ENCODE data around the gene USP12. TPM values are rescaled to one million over a fixed set of nuclear protein-coding genes. Genes with fewer than 3 reads are reported as not detected.
"Not testable (repeated sequence)": the region's sequence is repeated elsewhere in the genome, so short reads cannot be mapped to it uniquely, and the experiment has no call there.

USP12 gene
- total RNA-seq, 1 donor from 2014 or later: 30.5 TPM

DNA sequence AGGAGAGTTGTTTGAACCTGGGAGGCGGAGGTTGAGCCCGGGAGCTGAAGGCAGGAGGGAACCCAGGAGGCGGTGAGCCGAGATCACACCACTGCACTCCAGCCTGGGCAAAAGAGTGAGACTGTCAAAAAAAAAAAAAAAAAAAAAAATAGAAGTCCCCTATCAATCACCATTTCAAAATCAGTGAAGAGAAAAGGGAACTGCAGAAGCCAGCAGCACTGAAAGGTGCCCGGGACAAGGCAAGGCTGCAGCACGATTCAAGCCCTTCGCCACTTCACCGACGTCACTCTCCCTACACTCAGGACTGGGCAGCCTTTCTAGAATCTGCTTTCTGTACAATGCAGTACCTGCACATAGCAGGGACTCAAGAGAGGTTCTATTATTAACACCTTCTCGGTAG lies 21.9 kb upstream of the USP12 start:
- TF ChIP-seq EZH2 (IDR thresholded peaks at IDR 0.05; ENCODE audit: insufficient read depth, low read length): no peak
- TF ChIP-seq, protein P1, sequence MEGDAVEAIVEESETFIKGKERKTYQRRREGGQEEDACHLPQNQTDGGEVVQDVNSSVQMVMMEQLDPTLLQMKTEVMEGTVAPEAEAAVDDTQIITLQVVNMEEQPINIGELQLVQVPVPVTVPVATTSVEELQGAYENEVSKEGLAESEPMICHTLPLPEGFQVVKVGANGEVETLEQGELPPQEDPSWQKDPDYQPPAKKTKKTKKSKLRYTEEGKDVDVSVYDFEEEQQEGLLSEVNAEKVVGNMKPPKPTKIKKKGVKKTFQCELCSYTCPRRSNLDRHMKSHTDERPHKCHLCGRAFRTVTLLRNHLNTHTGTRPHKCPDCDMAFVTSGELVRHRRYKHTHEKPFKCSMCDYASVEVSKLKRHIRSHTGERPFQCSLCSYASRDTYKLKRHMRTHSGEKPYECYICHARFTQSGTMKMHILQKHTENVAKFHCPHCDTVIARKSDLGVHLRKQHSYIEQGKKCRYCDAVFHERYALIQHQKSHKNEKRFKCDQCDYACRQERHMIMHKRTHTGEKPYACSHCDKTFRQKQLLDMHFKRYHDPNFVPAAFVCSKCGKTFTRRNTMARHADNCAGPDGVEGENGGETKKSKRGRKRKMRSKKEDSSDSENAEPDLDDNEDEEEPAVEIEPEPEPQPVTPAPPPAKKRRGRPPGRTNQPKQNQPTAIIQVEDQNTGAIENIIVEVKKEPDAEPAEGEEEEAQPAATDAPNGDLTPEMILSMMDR (IDR thresholded peaks at IDR 0.05; ENCODE audit: insufficient read depth, low read depth, low read length): no peak
- Mint-ChIP-seq H3K4me3 (ENCODE audit: unreplicated experiment) (no peak overlapping the region), H3K27ac (ENCODE audit: unreplicated experiment) (no peak overlapping the region), H3K9me3 (ENCODE audit: unreplicated experiment) (peaks cover 1% of the 10 kb centered on the region), H3K36me3 (ENCODE audit: low read depth, unreplicated experiment) (no peaks in the 10 kb centered on the region), H3K27me3 (ENCODE audit: low read depth, unreplicated experiment) (no peaks in the 10 kb centered on the region), H3K4me1 (ENCODE audit: low read depth, unreplicated experiment) (peaks cover 7% of the 10 kb centered on the region)
- no peaks in the 10 kb centered on the region for H3K79me2 ChIP-seq (ENCODE audit: insufficient read depth, low read length)
- H4K20me1 ChIP-seq (ENCODE audit: insufficient read depth, low read length): no peaks in the 10 kb centered on the region
- no peak overlapping the region for H3K4me2 ChIP-seq (ENCODE audit: low read length)
- FAIRE-seq (no peak), DNase-seq (ENCODE audit: low read depth) (no peak)
- no peaks in the 10 kb centered on the region for H3K9me3 ChIP-seq (ENCODE audit: insufficient read depth, low read depth, low read length)
- H3K4me1 ChIP-seq (ENCODE audit: insufficient read depth, low read length): peaks cover 16% of the 10 kb centered on the region
- no peak overlapping the region for H3K27ac ChIP-seq (ENCODE audit: low read depth, low read length)
- no peak overlapping the region for H3K9ac ChIP-seq (ENCODE audit: low read length)
- no peak overlapping the region for H2AFZ ChIP-seq (ENCODE audit: low read depth, low read length)
- no peak overlapping the region for H3K4me3 ChIP-seq (ENCODE audit: insufficient read depth, low read depth, low read length)
- no peaks in the 10 kb centered on the region for H3K27me3 ChIP-seq (ENCODE audit: insufficient read depth, low read length)
- no peaks in the 10 kb centered on the region for H3K36me3 ChIP-seq (ENCODE audit: insufficient read depth, low read length)

DNA sequence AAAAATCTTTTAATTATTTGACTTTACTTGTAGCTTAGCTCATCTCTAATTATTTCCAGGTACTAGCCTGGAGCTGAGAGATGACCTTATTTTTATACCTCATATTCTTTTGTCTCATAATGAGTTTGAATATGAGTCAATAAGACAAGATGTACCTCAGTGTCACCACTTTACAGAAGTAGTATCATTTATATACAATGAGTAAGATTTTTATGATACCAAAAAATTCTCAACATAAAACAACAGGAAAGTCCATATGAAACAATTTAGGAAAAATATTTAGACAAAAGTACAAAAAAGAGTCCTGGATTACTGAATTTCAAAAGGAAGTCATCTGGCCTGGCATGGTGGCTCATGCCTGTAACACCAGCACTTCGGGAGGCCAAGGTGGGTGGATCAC lies 21.4 kb upstream of the USP12 start:
- H3K27me3 ChIP-seq (ENCODE audit: insufficient read depth, low read length): no peaks in the 10 kb centered on the region
- Mint-ChIP-seq H3K4me3 (ENCODE audit: unreplicated experiment) (no peak overlapping the region), H3K9me3 (ENCODE audit: unreplicated experiment) (no peaks in the 10 kb centered on the region), H3K27me3 (ENCODE audit: low read depth, unreplicated experiment) (no peaks in the 10 kb centered on the region), H3K4me1 (ENCODE audit: low read depth, unreplicated experiment) (peaks cover 7% of the 10 kb centered on the region), H3K36me3 (ENCODE audit: low read depth, unreplicated experiment) (no peaks in the 10 kb centered on the region), H3K27ac (ENCODE audit: unreplicated experiment) (no peak overlapping the region)
- no peak for DNase-seq (ENCODE audit: low read depth)
- H3K9ac ChIP-seq (ENCODE audit: low read length): no peak overlapping the region
- H4K20me1 ChIP-seq (ENCODE audit: insufficient read depth, low read length): no peaks in the 10 kb centered on the region
- TF ChIP-seq EZH2 (IDR thresholded peaks at IDR 0.05; ENCODE audit: insufficient read depth, low read length): no peak
- TF ChIP-seq, protein P1 (IDR thresholded peaks at IDR 0.05; ENCODE audit: insufficient read depth, low read depth, low read length): no peak
- H2AFZ ChIP-seq (ENCODE audit: low read depth, low read length): no peak overlapping the region
- no peak overlapping the region for H3K27ac ChIP-seq (ENCODE audit: low read depth, low read length)
- H3K79me2 ChIP-seq (ENCODE audit: insufficient read depth, low read length): no peaks in the 10 kb centered on the region
- peaks cover 16% of the 10 kb centered on the region for H3K4me1 ChIP-seq (ENCODE audit: insufficient read depth, low read length)
- no peak overlapping the region for H3K4me2 ChIP-seq (ENCODE audit: low read length)
- no peak for FAIRE-seq
- H3K9me3 ChIP-seq (ENCODE audit: insufficient read depth, low read depth, low read length): no peaks in the 10 kb centered on the region
- H3K4me3 ChIP-seq (ENCODE audit: insufficient read depth, low read depth, low read length): no peak overlapping the region
- no peaks in the 10 kb centered on the region for H3K36me3 ChIP-seq (ENCODE audit: insufficient read depth, low read length)

DNA sequence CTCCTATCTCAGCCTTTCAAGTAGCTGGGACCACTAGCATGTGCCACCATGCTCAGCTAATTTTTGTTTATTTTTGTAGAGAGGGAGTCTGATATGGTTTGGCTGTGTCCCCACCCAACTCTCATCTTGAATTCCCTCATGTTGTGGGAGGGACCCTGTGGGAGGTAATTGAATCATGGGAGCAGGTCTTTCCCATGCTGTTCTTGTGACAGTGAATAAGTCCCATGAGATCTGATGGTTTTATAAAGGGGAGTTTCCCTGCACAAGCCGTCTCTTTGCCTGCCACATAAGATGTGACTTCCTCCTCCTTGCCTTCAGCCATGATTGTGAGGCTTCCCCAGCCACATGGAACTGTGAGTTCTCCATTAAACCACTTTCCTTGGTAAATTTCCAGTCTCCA lies 20.8 kb upstream of the USP12 start:
- not testable (repeated sequence) for H3K27me3 ChIP-seq (ENCODE audit: insufficient read depth, low read length); H3K79me2 ChIP-seq (ENCODE audit: insufficient read depth, low read length); H3K27me3 Mint-ChIP-seq (ENCODE audit: low read depth, unreplicated experiment); DNase-seq (ENCODE audit: low read depth); H3K4me3 Mint-ChIP-seq (ENCODE audit: unreplicated experiment); H3K9me3 ChIP-seq (ENCODE audit: insufficient read depth, low read depth, low read length); H2AFZ ChIP-seq (ENCODE audit: low read depth, low read length); H3K4me1 Mint-ChIP-seq (ENCODE audit: low read depth, unreplicated experiment); H3K9ac ChIP-seq (ENCODE audit: low read length); H3K27ac Mint-ChIP-seq (ENCODE audit: unreplicated experiment); H4K20me1 ChIP-seq (ENCODE audit: insufficient read depth, low read length); H3K36me3 ChIP-seq (ENCODE audit: insufficient read depth, low read length); H3K9me3 Mint-ChIP-seq (ENCODE audit: unreplicated experiment); H3K36me3 Mint-ChIP-seq (ENCODE audit: low read depth, unreplicated experiment); H3K4me2 ChIP-seq (ENCODE audit: low read length); H3K27ac ChIP-seq (ENCODE audit: low read depth, low read length); H3K4me3 ChIP-seq (ENCODE audit: insufficient read depth, low read depth, low read length); FAIRE-seq
- H3K4me1 ChIP-seq (ENCODE audit: insufficient read depth, low read length): peaks cover 16% of the 10 kb centered on the region

Measured in astrocyte (in vitro differentiated cells and primary cell).